Right forelimb (tissue), 1 donor: ENCODE measurements around the gene ACTA2.

ENCODE experiments used
- DNase-seq: peaks from one replicate; pipeline ENCODE4 v3.0.0-alpha.2; 2018

The ACTA2 gene

GRCh38 chr10:88980800-88981199, 28.2 kb upstream of the ACTA2 start:
- DNase-seq, result no peak

DNA sequence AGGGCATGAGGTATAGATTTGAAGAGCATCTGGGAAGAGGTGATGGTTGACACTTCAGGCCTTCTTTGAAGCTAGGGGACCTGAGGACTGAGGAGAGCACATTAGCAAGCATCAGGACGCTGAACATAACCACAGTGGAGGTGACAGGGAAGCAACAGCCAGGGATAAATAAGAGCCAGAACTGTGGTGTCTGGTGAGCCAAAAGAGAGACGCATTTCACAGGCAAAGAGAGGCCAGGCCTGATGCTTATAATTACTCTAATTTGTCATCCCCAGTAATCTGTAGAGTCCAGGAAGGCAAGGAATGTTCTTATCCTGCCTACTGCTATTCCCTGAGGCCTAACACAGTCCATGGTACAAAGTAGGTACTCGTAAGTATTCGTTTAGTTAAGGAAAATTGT, 27.7 kb upstream of the ACTA2 start:
- no peak for DNase-seq

DNA sequence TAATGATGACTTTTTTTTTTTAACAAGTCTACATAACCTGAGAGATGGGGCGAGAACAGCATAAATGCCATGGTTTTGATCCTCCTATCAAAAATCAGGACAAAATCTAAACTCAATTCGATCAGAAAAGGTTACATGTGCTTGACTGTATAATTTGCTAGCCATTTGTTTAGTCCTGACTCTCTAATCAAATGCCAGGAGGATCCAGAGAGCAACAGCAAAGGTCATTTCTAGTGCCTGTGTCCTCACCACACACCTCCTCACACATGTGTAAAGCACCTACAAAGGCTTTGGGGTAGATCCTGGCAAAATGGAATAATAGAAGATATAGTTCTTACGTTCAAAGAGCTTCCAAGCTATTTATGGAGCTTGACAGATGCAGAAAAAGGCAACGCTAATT, 27.0 kb upstream of the ACTA2 start:
- DNase-seq, result no peak

GRCh38 chr10:88979153-88979562, 26.6 kb upstream of the ACTA2 start:
- no peak for DNase-seq

DNA sequence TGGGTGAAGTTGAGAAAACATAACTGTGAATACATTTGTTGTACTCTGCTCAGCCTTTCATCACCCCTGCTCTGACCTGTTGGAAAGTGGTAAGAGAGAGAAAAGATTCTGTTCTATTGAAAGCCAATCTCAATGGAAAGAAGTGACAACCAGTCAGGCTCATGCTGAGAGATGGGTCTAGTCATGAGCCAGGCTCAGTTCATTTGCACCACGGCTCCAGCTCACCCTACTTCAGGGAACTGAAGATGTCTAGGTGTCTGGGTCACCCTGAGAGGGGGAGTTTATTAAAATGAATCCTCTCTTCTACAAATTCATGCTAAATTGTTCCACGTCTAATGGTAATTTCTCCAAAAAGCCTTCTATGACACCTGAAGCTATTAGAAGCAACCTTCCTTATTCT, 25.9 kb upstream of the ACTA2 start:
- DNase-seq, result no peak

GRCh38 chr10:88975377-88975720, 22.8 kb upstream of the ACTA2 start:
- DNase-seq, result no peak

DNA sequence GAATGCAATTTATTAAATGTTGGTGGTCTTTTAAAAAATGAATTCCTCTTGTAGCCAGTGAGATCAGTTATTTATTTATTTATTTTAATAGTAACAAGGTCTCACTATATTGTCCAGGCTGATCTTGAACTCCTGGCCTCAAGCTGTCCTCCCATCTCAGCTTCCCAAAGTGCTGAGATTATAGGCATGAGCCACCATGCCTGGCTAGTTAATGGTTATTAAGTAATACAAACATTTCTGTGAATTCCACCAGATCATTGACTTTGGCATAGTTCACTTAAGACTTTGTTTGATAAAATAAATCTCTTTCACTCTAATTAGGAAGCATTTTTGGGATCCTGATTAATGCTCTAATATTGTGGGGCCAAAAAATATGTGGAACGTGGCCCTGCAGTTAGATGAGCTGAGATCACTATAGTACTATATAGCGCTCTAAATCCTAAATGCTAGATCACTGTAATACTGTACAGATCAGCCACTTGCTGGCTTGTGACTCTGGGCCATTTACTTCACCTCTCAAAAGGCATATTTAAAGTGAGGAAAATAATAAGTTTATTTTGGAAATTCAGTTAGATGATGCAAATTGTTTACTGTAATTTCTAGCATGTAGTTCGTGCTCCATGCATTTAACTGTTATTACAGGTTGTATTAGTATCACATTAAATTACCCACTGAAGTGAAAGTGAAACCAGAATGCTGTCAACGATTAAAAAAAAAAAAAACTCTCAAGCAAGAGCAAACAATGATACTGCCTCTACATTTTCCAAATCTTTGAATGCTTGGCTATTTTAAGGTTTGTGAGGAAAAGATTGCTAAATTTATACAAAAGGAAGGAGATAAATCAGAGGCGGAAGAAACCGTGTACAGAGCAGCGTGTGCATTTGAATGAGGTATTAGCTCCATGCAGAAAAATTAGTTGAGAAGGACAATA, 22.1 kb upstream of the ACTA2 start:
- no peak for DNase-seq

- no peak for DNase-seq
Measured at GRCh38 chr10:88974012-88974411, 21.4 kb upstream of the ACTA2 start.

GRCh38 chr10:88971221-88972061, 18.9 kb upstream of the ACTA2 start:
- DNase-seq, result no peak

GRCh38 chr10:88968391-88968790, 15.8 kb upstream of the ACTA2 start:
- no peak for DNase-seq

GRCh38 chr10:88966797-88967196, 14.2 kb upstream of the ACTA2 start:
- no peak for DNase-seq

GRCh38 chr10:88964869-88965415, 12.4 kb upstream of the ACTA2 start:
- no peak for DNase-seq

- no peak for DNase-seq
Measured at GRCh38 chr10:88964360-88964759, 11.8 kb upstream of the ACTA2 start.

DNA sequence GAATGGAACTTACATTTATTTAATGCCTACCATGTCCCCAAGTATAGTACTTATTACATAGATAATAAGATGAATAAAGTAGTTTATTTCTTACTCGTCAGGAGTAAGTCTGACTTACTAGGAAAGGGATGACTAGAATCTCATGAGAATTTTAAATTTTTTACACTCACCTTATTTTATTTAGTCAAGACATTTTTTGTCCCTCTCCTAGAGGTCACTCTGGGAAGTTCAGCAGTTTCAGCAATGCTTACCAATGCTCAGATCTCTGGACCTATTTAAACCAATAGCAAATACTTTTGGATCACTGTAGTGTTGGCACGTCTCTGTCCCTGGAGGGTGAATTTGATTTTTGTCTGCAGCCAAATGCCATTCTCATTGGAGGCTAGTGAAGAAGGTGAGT, 10.7 kb upstream of the ACTA2 start:
- no peak for DNase-seq

DNA sequence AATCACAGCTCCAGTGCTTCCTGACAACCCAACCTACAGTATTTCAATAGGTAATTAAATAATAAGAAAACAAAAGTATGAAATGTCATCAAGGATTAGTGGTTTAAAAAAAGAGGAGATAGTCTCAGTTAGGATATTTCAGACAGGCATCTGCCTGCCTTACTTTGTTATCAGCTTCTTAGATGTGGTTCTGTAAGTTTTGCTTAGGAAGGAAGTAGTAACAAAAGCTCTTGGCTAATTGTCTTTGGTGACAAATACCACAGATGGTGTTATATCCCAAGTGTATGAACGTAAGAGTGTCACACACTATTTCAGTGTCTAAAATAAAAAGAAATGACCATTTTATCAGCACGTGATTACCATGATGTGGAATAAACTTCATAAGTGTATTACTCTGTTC, 9.8 kb upstream of the ACTA2 start:
- DNase-seq, result no peak

DNA sequence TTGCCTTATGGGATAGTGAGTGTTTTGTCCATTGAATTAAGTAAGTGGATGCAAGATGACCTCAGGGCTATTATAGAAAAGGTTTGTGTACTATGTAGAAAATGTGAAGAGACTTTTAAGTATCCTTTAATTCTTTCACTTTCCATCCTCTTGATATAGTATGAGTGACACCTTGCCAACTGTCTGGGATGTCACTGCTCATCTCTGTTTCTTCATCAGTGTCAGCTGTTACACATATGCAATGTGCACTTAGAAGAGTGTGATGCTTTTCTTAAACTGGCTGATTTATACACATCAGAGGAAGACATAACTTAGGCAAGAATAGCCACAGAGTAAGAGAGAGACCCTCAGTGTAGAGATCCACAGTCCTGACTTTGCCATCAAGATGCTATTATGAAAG, 8.7 kb upstream of the ACTA2 start:
- DNase-seq, result no peak

DNA sequence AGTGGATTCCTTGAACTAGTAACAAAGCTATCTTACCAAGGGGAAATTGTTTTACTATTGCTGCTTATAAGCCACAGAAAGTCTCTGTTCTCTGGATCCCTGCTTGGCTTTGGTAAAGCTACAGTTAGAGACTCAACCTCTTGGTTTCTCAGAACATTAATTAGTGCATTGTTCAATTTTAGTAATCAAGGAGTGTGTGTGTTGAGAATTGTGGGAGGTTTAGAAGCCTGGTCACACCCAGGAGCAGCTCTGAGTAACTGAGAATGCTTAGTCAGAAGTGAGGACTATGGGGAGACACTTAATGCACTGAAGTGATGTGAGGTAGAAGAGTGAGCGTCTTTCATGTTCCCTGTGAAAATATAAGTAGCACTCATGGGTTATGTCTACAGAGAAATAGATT, 8.2 kb upstream of the ACTA2 start:
- DNase-seq, result no peak

DNA sequence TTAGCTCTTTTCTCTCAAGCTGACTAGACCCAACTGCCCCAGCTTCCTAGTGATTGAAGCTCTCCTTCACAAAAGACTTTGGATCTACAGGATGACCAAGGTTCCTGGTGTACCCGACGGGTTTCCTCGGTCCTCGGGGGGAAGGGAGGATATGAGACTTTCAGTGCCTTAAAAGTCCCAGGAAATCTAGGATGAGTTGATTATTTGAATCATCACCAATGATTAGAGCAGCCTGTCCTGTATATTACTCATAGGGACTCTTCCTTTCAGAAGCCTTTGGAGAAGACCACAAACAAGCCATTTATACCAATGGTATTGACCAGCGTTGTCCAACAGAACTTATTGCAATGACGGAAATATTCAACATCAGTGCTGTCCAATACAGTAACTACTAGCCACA, 6.1 kb upstream of the ACTA2 start:
- no peak for DNase-seq

DNA sequence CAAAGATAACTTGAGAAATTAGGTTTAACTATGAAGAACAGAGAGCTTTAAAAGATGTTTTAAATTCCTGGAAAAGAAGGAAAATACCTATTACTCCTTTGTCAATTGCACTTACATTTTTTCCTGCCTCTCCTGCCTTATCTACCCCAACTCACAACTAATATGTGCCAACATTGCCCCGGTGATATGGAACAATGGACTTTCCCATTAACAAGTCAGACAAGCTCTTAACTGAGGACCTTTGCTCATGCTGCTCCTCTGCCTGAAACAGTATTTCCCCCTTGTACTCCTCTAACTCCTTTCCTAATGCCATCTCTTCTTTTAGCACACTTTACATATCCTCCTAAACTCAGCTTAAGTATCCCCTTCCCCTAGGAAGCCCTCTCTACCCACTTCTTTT, 4.8 kb upstream of the ACTA2 start:
- DNase-seq, result no peak

GRCh38 chr10:88954458-88955083, 2.0 kb upstream of the ACTA2 start:
- no peak for DNase-seq

- no peak for DNase-seq
Measured at GRCh38 chr10:88953662-88954061, 1.1 kb upstream of the ACTA2 start.

GRCh38 chr10:88949912-88950837, 2.4 kb downstream of the ACTA2 start:
- DNase-seq, result no peak
